GM21717 (cell line): ENCODE data around the gene ACVR1B.

Experiments
- ATAC-seq: cut with Tn5 transposase; IDR thresholded peaks from one replicate; pipeline ENCODE4 v1.9.1; 2021; ENCODE audit warnings: mild to moderate bottlenecking, moderate library complexity; ENCODE audit not compliant: unreplicated experiment

The ACVR1B gene

GRCh38 chr12:51942501-51943000 lies 8.9 kb upstream of the ACVR1B start:
- no peak for ATAC-seq

- ATAC-seq = no peak
These were observed 8.2 kb upstream of the ACVR1B start for GRCh38 chr12:51943346-51943745.

DNA sequence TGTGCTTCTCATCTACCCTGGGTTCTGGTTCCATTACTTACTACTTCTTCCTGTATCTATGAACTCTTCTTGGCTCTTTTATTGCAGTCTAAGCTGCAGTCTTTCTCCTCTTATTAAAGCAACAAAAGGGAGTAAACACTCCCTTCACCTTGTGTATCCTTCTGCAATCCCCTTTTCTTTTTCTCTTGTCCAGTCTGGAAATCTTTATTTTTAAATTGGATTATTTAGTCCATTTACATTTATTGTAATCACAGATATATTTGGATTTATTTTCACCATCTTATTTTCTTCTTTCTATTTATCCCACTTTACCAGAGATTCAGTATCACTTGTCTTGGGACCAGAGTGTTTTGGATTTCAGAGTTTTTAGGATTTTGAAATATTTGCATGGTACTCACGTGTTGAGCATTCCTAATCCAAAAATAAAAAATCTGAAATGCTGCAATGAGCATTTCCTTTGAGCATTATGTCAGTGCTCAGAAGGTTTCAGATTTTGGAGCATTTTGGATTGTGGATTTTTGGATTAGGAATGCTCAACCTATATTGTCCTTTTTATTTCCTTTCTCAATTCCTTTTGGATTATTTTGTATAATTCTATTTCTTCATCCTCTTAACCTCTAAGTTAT lies 6.8 kb upstream of the ACVR1B start:
- no peak for ATAC-seq

GRCh38 chr12:51947246-51947996 lies 4.1 kb upstream of the ACVR1B start:
- no peak for ATAC-seq

DNA sequence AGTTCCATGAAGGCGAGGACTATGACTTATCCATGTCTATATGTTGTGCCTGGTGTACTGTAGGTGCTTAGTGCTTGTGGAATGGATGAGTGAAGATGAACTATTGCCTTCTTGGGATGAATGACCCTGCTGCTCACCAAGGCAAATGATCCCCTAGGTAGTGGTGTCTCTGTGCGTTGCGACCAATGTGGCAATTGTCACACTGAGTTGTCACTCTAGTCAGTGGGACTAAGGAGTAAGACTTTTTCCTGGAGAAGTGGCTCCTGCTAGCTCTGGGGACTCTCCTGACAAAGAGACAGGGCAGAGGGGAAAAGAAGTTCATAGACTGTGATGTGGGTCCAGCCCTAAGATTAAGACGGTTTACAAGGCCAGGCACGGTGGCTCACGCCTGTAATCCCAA lies 3.4 kb upstream of the ACVR1B start:
- no peak for ATAC-seq

GRCh38 chr12:51949342-51950030 lies 2.0 kb upstream of the ACVR1B start:
- no peak for ATAC-seq

DNA sequence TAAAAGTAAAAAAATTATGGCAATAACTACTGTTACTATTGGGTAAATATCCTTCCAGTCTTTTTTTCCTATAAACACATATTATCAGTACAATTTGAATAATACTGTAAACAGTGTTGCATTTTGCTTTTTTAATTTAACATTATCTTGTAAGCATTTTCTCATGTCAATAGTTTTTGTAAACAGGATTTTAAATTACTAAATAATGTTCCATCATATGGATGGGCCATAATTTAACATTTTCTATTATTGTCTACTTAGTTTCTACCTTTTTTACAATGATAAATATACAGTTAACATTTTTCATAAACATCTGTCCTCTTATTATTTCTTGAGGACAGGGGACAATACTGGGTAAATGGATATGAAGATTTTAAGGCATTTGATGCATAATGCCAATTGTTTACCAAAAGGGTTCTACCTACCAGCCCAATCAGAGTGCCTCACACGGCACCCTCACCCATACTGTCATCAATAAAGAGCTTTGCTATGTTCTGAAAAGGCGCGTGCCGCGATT lies 759 bp upstream of the ACVR1B start:
- no peak for ATAC-seq

DNA sequence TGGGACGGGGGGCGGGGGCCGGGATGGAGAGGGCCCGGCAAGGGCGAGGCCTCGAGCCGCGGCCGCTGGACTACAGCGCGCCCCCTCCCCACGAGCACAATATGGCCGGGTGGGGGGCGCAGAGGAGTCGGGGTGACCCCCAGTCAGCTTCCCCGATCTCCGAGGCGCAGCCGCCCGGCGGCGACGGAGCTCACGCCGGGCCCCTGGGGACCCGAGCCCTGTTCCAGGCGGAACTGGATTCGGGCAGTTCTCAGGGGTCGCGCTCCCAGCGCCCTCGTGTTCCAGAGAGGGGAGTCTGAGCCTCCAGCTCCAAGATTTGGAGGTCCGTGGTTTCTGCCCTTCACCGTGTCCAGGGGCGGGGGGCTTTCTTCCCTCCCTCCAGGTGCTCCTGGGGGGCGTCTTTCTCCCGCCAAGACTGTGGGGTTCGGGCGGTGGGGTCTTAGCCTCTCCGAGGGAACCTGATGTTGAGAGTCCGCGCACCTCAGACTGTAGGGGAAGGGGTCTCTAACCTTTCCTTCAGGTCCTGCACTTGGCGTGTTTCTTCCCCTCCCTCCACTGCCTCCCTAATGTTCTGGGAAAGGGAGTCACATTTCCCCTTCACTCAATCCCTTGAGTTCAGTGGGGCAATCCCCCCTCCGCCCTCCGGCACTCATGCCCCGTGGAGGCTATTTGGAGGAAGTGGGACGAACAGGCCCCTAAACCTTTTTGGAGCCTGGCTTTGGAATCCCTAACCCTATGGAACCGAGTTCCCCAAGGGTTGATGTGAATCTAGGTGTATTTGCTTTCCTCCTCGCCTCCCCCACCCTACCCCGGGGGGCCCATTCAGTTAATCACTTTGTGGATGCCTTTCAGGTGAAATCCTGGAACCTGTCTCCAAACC lies 584 bp downstream of the ACVR1B start:
- no peak for ATAC-seq

DNA sequence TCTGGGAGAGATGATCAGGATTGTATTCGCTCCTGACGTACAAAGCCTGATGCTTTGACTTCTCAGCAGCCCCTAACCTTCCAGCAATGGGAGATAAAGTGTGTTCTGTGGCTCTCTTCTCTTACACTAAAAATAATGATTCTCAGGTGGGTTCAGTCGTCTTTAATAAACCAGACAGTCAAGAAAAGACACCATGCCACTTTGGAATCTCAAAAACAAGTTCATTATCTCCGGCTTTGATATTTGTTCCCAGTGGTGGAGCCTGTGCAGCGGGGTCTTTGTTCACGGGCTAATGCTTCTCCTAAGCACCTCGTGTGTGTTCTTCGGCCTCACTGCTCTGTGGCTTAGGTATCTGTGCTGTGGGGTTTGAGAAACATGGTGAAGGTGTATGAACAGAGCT lies 1.6 kb downstream of the ACVR1B start:
- no peak for ATAC-seq

DNA sequence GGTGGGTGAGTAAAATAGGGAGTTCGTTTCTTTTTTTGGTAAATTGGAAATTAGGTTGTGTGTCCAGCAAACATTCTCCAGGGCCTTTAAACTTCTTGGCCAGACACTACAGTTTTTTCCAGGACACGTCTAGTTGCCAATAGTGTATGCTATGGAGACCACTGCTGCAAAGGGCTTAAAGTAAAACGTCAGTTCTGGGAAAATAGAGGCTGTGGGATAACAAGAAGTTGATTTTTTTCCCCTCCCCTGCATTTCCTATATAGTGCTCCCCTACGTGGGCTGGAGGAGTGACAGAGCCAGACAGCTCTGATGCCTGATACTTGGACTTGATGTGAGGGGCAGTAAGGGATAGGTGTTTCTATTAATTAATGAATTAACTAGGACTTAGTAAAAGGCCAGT lies 2.4 kb downstream of the ACVR1B start:
- no peak for ATAC-seq

- no peak for ATAC-seq
These were observed 3.3 kb downstream of the ACVR1B start for GRCh38 chr12:51954561-51955361.

DNA sequence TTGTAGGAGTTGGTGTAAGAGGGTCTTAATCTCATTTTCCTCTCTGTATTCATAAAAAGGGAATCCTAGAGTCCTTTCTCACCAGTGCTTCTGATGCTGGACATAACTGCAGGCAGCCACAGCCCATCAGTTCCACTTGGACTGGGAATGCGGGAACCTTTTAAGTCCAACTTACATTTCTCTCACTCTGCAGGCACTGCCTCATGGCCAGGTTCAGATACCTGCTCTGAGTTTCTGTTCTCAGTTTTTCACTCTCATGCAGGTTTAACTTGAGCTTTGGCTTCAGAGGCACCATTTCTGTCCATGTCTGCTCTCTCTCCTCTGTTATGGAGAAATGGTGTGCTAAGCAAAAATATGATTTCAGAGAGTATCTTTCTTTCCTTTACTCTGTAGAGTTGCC lies 4.2 kb downstream of the ACVR1B start:
- ATAC-seq = no peak

GRCh38 chr12:51958542-51958941 lies 7.0 kb downstream of the ACVR1B start:
- no peak for ATAC-seq

DNA sequence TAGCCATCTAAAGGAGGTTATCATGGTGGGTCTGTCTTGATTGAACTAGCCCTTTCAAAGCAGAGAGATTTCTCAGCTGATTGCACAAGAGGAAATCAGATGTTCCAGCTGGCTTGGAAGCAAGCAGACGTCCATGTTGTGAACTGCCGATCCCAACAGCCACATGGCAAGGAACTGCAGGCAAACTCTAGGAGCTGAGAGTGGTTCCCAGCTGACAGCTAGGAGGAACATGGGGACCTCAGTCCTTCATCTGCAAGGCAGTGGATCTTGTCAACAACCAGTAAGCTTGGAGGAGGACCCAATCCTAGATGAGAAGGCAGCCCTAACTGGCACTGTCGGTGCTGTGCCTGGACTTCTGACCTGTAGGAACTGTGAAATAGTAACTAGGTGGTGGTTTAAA lies 7.7 kb downstream of the ACVR1B start:
- no peak for ATAC-seq

DNA sequence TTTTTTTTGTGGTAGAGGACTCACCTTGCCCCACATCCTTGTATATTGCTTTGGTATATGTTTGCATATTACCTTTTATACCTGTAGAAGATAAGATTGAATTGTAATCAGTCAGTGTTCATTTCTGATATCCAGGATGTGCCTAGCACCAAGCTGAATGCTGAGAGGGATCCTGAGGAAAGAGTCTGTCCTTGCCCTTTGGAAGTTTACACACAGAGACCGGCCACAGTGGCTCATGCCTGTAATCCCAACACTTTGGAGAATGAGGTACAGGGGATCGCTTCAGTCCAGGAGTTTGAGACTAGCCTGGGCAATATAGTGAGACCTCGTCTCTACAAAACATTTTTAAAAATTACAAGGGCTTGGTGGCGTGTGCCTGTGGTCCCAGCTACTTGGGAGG lies 8.4 kb downstream of the ACVR1B start:
- ATAC-seq = no peak

GRCh38 chr12:51960488-51960887 lies 9.0 kb downstream of the ACVR1B start:
- ATAC-seq = no peak

GRCh38 chr12:51960890-51961289 lies 9.4 kb downstream of the ACVR1B start:
- no peak for ATAC-seq

DNA sequence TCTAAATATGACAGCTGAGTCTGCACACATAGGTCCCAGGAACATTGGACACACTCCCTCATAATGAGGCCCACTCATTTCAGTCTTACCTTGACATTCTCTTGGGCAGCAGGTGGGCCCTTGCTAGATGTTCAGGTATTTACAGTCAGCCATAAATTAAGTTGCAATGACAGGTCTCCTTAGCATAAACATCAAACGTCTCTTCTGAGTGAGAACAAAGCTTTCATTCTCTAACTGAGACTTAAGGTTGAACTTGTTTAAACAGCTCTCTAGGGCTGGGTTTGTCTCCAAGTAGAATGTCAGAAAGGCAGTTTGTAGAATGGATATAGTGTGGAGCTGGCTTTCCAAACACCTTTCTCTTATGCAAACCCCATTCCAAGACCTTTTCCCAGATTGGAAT lies 10.3 kb downstream of the ACVR1B start:
- ATAC-seq = no peak

GRCh38 chr12:51962737-51963136 lies 11.2 kb downstream of the ACVR1B start:
- no peak for ATAC-seq

DNA sequence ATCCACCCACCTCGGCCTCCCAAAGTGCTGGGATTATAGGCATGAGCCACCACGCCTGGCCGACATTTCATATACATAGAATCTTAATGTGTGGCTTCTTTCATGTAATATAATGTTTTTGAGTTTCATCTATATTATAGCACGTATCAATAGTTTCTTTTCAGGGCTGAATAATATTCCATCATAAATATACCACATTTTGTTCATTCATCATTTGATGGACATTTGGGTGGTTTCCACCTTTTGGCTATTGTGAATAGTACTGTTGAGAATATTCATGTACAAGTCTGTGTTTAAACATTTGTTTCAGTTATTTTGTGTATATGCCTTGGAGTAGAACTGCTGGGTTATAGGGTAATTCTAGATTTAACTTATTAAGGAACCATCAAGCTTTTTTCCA lies 12.0 kb downstream of the ACVR1B start:
- no peak for ATAC-seq
